Middle frontal gyrus (tissue), 1 donor: ENCODE measurements around the gene TMEM132C.

Experiments
- DNase-seq: peaks from one replicate; pipeline ENCODE4 v3.0.0-alpha.2; 2015; ENCODE audit warnings: low spot score; ENCODE audit errors: extremely low spot score

The TMEM132C gene

DNA sequence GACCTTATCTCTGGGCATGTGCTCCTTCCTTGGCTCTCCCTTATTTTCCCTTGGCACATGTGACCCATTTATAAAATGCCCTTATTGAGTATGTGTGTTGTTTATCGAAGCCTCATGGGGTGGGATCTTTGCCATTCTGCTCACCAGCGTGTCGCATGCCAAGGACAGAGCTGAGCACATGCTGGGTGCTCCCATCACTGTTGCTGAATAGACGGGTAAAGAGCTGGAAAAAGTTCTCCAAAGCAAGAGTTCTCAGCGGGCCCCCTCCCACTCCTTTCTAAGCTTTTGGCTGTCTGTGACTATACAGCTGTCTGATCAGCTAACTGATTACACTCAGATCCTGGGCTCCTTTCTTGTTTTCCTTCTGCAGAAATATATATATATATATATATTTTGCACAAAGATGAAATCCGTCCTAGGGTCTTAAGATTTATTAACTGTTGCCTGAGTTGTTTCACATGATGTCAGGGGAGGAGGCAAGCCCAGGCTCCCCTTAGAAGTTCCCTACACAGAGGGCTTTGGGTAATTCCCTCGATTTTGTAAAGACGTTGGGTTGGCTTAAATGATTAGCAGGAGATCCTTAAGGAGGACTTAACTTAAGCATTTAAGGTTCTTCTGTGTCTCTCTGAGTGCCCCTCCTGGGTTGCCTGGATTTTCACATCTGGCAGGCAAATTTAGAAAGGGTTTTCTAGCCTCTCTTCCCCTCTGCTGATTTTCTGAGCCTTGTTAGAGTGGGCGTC, 71.6 kb downstream of the TMEM132C start:
- DNase-seq = no peak

DNA sequence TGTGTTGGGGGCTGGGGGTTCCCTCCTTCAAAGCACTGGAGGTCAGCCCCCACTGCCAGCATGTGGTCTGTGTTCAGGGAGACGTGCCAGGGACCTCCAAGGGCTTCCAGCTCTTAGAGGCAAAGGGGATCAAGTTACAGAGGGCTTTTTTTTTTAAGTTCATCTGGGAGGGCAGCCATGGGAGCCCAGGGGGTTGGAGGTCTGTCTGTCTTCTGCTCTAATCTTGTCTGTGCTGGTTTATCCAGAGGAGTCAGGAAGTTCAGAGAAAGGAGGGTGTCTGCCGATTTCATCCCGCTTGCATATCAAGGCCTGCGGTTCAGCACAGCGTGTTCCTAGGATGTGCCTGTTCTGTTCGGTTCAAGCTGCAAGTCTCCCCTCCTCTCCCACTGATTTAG, 72.2 kb downstream of the TMEM132C start:
- DNase-seq = no peak

DNA sequence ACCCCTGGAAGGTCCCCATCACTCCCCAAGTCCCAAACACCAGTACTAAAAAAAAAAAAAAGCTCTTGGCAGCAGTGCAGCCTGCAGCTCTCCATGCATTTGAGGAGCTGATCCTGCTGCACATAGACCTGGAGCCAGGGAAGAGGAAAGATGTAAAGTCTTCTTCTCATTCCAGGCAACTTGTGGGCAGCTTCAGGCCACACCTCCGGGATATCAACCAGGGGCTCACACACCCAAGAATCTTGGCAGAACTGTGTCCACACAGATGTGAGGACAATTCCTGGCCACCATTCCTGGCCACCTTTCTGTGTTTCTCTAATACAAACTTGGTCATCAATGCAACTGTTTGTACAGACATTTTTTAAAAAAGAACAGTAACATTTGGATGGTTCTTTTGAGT, 72.7 kb downstream of the TMEM132C start:
- DNase-seq = no peak

DNA sequence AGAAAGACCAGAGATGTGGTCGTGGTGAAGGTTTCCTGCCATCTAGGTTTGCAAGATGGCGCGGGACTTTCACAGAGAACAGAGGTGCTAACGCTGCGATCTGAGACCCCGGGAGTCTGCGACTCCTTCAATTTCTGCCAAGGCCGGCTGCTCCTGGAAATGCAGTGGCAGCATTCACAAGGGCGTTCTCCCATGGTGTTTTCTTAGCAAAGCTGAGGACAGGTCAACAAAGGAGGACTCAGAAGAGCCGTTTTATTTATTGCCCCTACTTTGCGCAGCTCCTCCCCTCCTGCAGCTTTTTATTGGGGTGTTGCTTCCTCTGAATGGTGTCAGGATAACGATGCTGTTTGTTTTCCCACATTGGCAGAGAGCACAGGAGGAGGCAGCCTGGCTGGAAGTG, 86.3 kb downstream of the TMEM132C start:
- DNase-seq = no peak

DNA sequence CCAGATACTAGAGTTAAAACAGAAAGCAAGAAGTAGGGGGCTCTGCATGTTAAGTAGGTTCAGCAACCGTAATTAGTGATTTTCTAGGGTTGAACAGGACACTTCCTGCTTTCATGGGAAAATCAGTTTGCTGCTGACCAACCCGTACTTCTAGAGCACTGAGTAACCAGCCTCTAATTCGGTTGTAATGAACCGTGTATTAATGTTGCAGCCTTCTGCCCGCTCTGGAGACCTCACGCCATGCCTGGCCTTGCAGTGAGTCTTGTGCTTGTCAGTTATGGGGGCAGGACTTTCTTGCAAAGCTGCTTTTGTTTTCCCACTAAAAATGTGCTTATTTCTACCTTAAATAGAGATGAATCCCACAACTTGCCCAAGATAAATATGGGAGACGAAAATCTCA, 89.6 kb downstream of the TMEM132C start:
- DNase-seq = no peak

DNA sequence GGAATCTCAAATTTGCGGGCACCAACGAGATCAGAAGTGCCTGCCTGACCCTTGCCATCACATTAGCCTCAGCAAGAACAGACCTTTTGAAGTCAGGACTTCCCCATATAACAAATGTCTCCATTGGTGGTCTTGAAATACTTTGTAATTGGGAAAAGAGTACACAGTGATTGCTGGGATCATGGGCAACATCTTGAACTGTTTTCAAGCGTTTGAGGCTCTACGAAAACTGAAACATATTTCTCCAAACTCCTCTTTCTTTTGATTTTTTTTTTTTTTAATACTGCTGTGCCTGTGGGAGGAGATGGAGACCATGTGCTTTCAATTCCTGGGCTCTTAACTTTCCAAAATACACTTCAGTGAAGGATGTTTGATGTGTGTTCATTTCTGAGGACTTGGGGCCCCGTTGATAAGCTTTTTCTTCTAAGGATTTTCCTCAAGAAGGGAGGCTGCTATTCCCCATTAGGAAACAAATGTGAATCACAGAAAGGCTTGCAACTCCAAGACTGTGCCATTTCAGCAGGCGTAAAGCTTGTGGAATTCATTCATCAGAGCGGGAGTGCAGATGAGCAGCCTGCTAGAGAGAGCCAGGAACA, 94.5 kb downstream of the TMEM132C start:
- no peak for DNase-seq

DNA sequence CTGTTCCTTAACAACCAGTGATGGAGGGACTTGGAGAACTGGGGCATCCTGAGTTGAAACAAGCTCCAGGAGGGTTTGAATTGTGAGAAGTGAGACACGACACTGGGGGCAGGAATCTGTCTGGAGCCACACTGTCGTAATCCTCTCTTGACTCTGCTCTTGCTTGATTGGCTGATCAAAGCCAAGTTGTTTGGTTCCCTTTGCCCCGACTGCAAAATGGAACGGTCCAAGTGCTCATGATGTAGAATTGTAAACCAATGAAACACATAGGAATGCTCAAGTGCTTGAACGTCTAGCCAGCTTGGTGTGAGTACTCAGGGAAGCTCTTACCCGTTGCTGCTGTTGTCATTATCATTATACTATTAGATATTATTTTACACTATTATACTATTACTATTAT, 98.1 kb downstream of the TMEM132C start:
- peak; percentile 12 for DNase-seq

DNA sequence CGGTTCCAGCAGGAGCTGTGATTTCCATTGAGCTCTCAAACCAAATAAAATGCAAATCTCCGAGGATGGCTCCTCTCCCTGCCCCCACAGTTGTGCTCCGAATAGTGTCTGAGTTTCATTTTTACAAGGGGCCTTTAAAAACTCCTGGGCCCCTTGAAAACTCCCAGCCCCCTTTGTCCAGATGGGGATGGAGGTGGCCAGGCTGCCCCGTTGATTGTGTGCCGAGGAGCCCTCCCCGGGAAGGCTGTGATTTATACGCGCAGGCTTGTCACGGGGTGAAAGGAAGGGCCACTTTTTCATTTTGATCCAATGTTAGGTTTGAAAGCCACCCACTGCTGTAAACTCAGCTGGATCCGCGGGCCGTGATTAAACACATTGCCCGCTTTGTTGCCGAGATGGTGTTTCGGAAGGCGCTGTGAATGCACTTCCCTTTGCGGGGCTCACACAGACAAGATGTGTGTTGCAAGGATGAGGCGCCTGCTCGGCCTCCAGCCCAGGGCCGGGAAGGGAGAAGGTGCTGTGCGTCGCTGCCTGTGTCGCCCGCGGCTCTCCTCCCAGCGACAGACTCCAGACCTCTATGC, 98.8 kb downstream of the TMEM132C start:
- DNase-seq = peak; percentile 14

DNA sequence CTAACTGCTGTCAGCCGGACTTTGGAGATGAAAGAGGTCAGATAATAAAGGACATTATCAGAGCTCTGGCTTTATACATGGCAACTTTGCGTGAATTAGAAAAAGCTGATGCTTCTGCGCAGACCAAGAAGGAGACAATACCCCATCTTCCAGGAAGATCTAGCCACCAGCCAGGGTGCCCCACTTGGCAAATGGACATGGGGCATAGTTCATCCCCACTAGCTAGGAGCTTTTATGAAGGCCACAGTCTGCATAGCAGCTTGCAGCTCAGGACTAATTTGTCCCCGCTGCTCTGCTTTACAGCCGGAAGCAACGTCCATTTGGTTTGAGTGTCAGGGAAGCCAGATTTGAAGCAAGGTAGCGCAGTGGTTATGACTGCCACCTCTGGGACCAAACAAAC, 101.0 kb downstream of the TMEM132C start:
- DNase-seq = no peak

DNA sequence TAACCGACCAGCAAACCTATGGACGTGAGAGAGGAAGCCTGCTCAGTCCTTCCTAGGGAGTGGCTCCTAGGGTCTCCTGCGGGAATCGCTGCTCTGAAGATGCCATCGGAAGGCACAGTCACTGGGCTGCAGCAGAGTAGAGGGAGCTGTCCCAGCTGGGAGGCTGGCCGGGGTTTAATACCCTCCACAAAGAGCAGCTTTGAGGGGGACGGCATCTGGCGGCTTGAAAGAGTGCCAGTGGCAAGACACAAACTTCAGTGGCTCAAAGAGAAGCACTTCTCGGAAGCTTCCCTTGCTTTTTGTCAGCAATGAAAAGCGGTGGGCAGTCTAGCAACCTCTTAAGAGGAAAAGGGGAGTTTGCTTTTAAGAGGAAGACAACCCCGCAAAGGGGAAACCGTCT, 114.6 kb downstream of the TMEM132C start:
- DNase-seq = peak; percentile 55

DNA sequence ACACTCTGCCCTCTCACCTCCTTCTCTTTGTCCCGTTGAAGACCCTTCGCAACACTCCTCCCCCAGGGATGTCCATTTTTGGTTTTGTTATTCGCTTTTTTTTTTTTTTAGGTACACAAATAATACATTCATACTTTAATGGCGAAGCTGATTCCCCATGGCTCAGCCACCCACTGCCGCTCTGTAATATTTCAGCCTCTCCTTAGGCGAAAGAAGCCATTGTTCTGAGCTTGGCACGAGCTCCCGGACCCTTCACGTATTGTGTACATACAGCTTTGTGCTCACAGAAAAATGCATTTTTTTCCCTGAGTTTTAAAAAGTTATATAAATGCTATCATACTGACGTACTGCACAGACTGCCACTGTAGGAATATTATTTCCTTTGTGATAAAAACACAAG, 115.0 kb downstream of the TMEM132C start:
- no peak for DNase-seq

DNA sequence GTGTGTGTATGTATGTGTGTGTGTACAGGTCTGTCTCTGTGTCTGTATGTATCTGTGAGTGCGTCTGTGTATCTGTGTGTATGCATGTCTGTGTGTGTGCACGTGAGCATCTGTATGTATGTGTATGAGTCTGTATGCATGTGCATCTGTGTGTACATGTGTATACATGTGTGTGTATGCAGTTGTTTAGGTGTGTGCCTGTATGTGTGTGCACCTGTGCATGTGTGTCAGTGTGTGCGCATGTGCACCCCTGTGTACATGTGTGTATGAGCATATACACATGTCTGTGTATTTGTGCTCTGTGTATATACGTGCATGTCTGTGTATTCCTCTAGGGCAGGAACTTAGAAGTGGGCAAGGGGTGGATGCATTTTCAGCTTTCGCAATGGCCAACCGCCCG, 116.0 kb downstream of the TMEM132C start:
- no peak for DNase-seq

DNA sequence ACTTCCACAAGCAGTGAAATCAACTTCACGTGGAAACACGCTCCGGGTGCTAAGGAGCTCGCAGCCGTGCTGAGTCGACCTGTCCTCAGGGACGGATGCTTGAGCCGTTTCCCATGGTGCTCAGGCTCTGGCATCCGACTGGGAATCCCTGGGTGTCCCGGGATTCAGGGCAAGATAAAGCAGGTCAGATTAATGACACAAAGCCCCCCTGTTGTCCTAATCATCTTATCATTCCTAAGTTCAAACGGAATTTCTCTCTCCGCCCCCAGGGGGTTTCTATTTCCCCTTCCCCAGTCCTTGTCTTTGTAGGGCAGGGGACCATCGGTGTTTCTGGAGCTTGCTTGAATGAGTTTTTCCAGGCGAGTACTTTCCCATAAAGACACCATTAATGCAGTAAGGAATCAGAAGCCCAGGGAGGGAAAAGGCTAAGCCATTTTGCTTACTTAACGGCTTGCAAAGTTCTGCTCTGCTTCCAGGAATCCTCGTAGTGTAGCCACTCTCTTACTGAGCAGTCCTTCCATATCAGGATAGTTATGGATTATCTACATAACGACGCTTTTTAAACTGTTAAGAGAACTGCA, 116.5 kb downstream of the TMEM132C start:
- DNase-seq = no peak

DNA sequence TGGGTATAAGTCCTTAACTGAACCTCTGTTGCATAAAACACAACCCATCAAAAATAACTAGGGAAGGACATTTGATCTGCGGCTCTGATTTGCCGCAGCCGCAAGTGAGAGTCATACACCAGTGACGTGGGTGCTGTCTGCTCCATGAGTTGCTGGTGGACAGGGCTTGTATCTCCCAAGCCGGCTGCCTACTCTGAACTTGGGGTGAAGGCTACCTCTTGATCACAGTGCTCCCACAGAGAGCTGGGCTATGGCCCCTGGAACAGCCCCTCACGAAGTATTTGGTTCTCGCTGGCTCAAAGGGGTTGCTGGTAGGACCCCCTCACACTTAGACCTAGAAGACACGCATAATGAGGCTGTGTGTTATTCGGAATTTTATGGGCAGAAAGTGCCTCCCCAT, 118.8 kb downstream of the TMEM132C start:
- no peak for DNase-seq

DNA sequence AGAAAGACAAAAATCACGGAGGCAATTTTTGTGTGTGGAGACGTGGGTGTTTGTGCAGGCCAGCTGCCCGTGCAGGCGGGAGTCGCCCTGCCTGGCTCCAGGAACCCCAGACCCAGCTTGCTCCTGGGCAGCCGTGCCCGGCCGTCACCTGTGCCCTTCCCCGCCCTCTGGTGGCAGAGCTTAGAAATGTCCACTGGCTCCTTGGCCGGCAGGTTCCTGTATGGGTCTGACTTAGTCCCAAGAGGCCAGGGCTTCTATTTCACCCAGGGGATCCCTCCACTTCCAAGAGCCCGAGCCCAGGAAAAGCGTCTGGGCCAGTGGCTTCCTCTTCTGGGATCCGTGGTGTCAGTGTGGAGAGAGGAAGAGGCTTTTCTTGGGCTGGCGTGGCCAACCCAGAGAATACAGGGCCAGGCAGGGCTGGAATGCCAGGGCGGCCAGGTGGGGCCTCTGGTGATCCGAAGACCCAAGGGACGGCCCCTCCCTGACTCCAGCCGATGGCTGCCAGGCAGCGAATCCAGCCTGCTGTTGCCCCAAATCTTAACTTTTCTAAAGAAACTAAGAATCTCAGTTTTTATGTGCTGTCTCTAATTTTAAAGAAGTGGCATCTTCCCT, 120.9 kb downstream of the TMEM132C start:
- no peak for DNase-seq

DNA sequence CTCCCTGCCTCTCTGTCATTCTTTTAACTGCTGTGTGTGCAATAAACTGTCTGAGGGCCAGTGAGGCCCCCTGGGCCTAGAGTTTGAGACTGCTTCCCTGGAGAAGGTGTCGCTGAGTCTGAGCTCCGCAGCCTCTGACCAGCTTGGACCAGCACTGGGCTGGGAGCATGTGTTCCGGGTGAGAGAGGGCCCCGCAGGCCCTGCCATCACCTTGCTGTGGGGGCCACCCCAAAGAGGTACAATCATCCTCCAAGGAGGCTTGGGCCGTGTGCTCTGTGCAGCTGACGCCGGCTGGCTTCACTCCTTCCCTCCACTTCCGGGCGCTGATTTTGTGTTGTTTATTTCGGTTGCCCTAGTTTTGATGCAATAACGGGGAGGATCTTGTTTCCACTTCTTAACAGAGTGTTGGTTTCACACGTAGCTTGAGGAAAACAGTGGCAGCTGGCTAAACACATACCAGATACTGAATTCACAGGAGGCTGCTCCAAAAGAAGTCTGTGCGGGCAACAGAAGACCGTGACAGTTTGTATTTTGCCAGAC, 121.6 kb downstream of the TMEM132C start:
- no peak for DNase-seq

DNA sequence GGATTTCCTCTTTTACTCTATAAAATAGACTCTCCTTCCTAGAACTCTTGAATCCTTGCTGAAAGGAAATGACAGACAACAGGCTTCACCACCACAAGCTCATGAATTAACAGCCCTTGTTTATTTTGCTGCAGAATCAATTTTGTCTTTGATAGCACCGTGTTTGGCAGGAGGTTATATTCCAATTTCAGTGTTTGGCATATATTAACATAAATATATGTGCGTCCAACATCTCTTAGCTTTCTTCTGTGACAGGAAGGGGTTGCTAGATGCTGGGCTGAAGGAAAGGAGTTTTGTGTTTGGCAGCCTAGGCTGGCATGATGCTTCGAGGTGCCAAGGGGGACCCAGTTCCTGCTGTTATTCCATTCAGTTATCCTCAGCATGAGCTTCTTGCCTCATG, 126.4 kb downstream of the TMEM132C start:
- no peak for DNase-seq

DNA sequence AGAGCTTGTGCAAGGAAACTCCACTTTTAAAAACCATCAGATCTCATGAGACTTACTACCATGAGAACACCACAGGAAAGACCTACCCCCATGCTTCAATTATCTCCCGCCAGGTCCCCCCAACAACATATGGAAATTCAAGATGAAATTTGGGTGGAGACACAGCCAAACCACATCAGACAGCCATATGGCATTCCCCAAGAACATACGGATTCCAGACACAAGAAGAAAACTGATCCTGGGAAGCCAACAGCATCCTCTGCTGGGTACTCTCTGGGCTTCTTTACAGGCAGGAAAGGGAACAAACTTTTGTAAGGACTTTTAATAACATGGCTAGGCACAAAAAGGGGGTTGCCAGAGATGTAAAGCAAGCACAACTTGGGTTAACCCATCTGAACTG, 127.2 kb downstream of the TMEM132C start:
- no peak for DNase-seq

DNA sequence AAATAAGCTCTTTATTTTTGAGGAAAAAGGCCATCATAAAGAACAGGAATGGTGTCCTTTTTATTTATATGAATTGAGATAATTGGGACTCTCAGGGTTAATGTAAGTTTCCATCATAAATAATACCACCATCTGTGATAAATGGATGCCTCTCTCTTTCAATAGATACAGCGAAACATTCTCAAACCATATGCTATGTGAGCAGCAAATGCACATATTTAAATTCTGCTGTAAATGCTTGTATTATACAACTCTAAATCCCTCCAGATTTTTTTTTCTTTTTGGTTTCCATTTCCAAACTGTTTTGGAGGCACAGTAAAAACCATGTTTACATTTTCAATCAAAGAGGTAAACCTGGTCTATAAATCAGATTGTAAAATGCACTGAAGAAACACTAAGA, 132.3 kb downstream of the TMEM132C start:
- no peak for DNase-seq

DNA sequence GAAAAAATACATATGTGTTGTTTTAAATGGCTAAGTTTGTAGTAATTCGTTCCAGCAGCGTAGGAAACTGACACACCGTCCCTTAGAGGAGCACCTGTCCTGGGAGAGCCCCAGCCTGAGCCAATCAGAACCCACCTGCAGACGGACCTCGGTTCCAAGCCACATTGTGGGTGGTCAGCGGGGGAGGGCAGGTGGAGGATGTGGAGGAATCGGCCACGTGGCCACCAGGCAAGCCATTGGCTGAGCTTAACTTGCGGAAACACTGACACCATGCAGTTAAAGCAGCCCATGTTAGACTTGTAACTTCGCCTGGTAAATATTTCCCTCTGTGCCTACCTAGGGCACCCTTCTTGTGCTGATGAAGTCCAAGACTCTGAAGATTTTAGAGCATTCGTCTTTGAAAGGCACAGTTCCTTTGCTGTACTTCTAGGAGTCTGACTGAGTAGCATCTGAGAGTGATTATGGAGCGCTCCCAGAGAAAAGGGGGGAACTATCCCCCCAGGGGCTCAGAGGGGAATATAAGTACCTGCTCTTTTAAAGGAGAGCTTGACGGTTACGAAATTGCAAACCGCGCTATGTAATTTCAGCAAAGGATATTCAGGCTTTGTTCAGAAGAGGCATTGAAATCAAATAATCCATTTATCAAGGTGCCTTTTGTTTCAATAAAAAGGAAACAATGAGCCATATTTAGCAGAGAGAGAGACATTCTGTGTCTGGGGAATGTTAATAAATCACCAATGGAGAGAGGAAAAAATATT, 135.7 kb downstream of the TMEM132C start:
- no peak for DNase-seq

DNA sequence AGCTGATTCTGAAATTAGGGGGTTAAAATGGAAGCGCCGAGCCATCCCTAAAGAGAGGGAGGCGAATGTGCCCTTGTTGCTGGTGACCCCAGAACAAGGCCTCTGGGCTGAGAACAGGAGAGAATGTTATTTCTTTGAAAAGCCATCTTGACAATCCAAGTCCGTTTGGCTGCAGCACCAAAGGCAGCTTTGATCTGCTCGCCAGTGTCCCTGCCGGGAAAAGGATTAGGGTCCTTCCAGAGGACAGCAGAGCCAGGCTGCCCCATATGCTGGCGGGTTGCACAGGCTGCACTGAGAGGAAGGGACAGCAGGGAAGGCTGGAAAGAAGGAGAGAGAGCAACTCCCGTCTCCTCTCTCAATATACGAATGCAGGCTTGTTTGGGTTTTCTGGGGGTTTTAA, 141.7 kb downstream of the TMEM132C start:
- DNase-seq = no peak
